Heart right ventricle (tissue), 16 donors: ENCODE data around the gene AZGP1. TPM values are rescaled to one million over a fixed set of nuclear protein-coding genes. Genes with fewer than 3 reads are reported as not detected.
"Not testable (repeated sequence)": the region's sequence is repeated elsewhere in the genome, so short reads cannot be mapped to it uniquely, and the experiment has no call there.

Experiments
- ATAC-seq, 8 donors: fragments of 200-7000 bp; cut with Tn5 transposase; one replicate each; pipeline ENCODE4 v1.9.1; 2020; ENCODE audit warnings: mild to moderate bottlenecking in 8 of 8, moderate library complexity in 8 of 8, moderate number of reproducible peaks in 1 of 8
- DNase-seq, 2 donors: peaks; one replicate each; pipeline ENCODE4 v3.0.0-alpha.2; 2020
- H3K27ac ChIP-seq, 10 donors: fragments of 200-600 bp; sonication (generic) in 2 of 10; one replicate each; pipeline versions ENCODE4 v1.5.0 to v1.8.0; 2020 to 2022; ENCODE audit warnings: mild to moderate bottlenecking in 3 of 10
- H3K27me3 ChIP-seq, 7 donors: fragments of 200-600 bp; one replicate each; pipeline ENCODE4 v1.8.0; 2021 to 2022; ENCODE audit warnings: mild to moderate bottlenecking in 2 of 7
- H3K36me3 ChIP-seq, 9 donors: fragments of 200-600 bp; sonication (generic) in 1 of 9; one replicate each; pipeline versions ENCODE4 v1.5.0 to v1.8.0; 2020 to 2022; ENCODE audit warnings: mild to moderate bottlenecking in 2 of 9
- H3K4me1 ChIP-seq, 9 donors: fragments of 200-600 bp; sonication (generic) in 1 of 9; one replicate each; pipeline versions ENCODE4 v1.5.0 to v1.8.0; 2020 to 2022; ENCODE audit warnings: mild to moderate bottlenecking in 4 of 9
- H3K4me3 ChIP-seq, 10 donors: fragments of 200-600 bp; sonication (generic) in 2 of 10; one replicate each; pipeline versions ENCODE4 v1.5.0 to v1.8.0; 2020 to 2022; ENCODE audit warnings: mild to moderate bottlenecking in 7 of 10, moderate library complexity in 2 of 10
- H3K9me3 ChIP-seq, 11 donors: fragments of 200-600 bp in 10 of 11; sonication (generic) in 2 of 11; one replicate each; pipeline versions ENCODE4 v1.5.0 to v1.8.0; 2013 to 2022; ENCODE audit warnings: mild to moderate bottlenecking in 2 of 11, control low read depth in 1 of 11, moderate library complexity in 1 of 11
- WGBS, 2 donors: extraction: QIAGEN DNeasy Blood & Tissue Kit; methylation state at CpG; one replicate each; pipeline ENCODE4 v1.1.7; 2013; ENCODE audit warnings: inconsistent platforms in 1 of 2; 5-methylcytosine and 5-hydroxymethylcytosine counted together
- intact Hi-C, 10 donors: fragments of 100-400 bp; cut with DNase I; formaldehyde crosslinking; loops; one replicate each; pipeline versions ENCODE4 v1.11.1 to v1.14.2; 2022
- polyA plus RNA-seq, 2 donors: library from polyadenylated mRNA; stranded (reverse); fragments of 200-250 nt; gene quantifications; one replicate each; pipeline ENCODE4 v1.2.3, GENCODE V29; 2013
- total RNA-seq, 10 donors: library from RNA; stranded (reverse); fragmentation: NEBNext Ultra II Directional in 3 of 10; extraction: Animal tissue kit (Norgen Biotek cat#: 25700) in 3 of 10; gene quantifications; one replicate each; pipeline versions ENCODE4 v1.2.1 to v1.2.4, GENCODE V29; 2021 to 2023
- TF ChIP-seq, protein P1 (sequence below), 9 donors: fragments of 200-600 bp; sonication (generic) in 2 of 9; IDR thresholded peaks; one replicate each; pipeline versions ENCODE4 v1.5.0 to v1.8.0; 2021 to 2022; ENCODE audit warnings: antibody characterized with exemption in 9 of 9, mild to moderate bottlenecking in 5 of 9, moderate library complexity in 1 of 9
- donor health status: Arrhythmogenic right ventricular cardiomyopathy.
- donor health status: ischemic (EF 13 %, LVEDD 7.1; RV severe dilation, severe dysfunction).
- donor health status: healthy with polysubstance abuse.
- donor health status: DM: no; HTN: yes; CAD: no.
- donor health status: DM: no; HTN: no; CAD: no.
- donor health status: ischemic (EF 25% LVEDD 6.9; RV normal size, moderate dysfunction).
- donor health status: ischemic (EF 25% LVEDD 5.7; RV mildly dilated, moderate dysfunction).
- donor health status: healthy.
- donor health status: DM: yes; HTN: yes; CAD: no.
- donor health status: Ischemic cardiomyopathy.
- donor health status: ischemic (EF 35%, LVEDD 5.7; RV mildly dilated, moderate dysfunction).
- donor health status: nonischemic (EF 11% LVEDD 7.7; RV severe dilation, severe dysfunction).
- donor health status: DM: yes; HTN: yes; CAD: no.
- donor health status: PGD.
- donor health status: ischemic (EF 29% LVEDD 5.4; RV normal size, mild dysfunction).
- donor health status: nonischemic (EF 23%, LVEDD 6.1; RV moderate dilation, normal function).

AZGP1 gene
- total and polyA plus RNA-seq, 12 donors, result 37.8 to 335 (median 108) TPM

DNA sequence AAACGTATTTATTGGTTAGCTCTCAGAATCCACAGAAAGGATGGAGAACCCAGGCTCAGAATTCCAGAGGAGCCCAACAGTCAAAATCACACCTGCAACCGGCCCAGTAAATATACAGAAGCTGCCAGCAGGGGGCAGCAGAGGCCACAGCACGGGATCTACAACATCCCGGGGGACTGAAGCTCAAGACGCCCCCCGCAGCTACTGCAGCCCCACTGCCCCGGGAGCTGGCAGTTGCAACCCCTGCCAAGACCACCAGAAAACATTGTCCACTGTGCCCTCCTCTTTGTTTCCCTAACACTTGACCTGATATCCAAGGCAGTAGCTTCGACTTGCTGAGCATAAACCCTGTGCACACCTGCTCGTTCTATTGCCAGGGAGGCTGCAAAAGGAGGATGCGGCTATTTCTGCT, 4.0 kb upstream of the AZGP1 start:
- H3K36me3 ChIP-seq, H3K9me3 ChIP-seq, H3K4me3 ChIP-seq, H3K27ac ChIP-seq, H3K4me1 ChIP-seq, H3K27me3 ChIP-seq: not testable (repeated sequence)
- TF ChIP-seq, protein P1, sequence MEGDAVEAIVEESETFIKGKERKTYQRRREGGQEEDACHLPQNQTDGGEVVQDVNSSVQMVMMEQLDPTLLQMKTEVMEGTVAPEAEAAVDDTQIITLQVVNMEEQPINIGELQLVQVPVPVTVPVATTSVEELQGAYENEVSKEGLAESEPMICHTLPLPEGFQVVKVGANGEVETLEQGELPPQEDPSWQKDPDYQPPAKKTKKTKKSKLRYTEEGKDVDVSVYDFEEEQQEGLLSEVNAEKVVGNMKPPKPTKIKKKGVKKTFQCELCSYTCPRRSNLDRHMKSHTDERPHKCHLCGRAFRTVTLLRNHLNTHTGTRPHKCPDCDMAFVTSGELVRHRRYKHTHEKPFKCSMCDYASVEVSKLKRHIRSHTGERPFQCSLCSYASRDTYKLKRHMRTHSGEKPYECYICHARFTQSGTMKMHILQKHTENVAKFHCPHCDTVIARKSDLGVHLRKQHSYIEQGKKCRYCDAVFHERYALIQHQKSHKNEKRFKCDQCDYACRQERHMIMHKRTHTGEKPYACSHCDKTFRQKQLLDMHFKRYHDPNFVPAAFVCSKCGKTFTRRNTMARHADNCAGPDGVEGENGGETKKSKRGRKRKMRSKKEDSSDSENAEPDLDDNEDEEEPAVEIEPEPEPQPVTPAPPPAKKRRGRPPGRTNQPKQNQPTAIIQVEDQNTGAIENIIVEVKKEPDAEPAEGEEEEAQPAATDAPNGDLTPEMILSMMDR (IDR thresholded peaks at IDR 0.05), result peak; percentile 61 to 80 (median 74)
- ATAC-seq (peak in 7 of 8 donors; percentile 24 to 65 (median 57)), DNase-seq (peak; percentile 59 to 63)
- WGBS, 2 donors, result 20 to 28% methylated on average over 7 to 9 of the region's 10 CpGs
- intact Hi-C loops, result loop anchor here in 1 of 10 donors (10.0 kb wide), 1 partner anchor 55 kb away; the partner anchor contains the start of gene GJC3

DNA sequence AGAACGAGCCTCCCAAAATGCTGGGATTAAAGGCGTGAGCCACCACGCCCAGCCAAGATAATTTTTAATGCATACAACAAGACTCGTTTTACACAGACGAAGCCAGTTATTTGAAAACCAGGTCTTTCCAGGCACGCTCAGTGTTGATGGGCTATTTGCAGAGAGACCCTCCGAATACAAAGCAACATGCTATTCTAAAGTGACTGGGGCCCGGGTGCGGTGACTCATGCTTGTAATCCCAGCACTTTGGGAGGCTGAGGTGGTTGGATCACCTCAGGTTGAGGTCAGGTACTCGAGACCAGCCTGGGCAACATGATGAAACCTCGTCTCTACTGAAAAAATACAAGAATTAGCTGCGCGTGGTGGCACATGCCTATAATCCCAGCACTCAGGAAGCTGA, 795 bp upstream of the AZGP1 start:
- no peak overlapping the region for H3K4me3 ChIP-seq
- peaks cover 0 to 7% (median 2%) of the 10 kb centered on the region in 7 donors for H3K27me3 ChIP-seq
- peak overlapping the region in 3 of 10 donors; percentile 44 to 74 (median 58) for H3K27ac ChIP-seq
- no peak for ATAC-seq
- peaks cover 0 to 3% (median 0%) of the 10 kb centered on the region in 11 donors for H3K9me3 ChIP-seq
- intact Hi-C loops, result loop anchor here in 1 of 10 donors (10.0 kb wide), 1 partner anchor 52 kb away; the partner anchor contains the start of gene GJC3
- DNase-seq, result no peak
- H3K36me3 ChIP-seq, result no peaks in the 10 kb centered on the region
- TF ChIP-seq, protein P1 (IDR thresholded peaks at IDR 0.05), result no peak
- H3K4me1 ChIP-seq, result no peaks in the 10 kb centered on the region
- WGBS, 2 donors, result 84 to 88% methylated on average over 13 of the region's 13 CpGs

DNA sequence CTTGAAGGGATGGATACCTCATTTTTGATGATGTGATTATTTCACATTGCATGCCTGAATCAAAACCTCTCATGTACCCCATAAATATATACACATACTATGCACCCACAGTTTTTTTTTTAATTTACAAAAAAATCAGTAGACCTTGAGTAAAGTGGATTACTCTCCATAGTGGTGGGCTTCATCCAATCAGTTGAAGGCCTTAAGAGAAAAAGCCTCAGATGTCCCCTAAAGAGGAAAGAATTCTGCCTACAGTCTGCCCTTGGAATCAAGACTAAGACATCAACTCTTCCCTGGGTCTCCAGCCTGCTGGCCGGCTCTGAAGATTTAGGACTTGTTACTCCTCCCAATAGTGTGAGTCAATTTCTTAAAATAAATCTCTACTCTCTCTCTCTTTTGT, 1.1 kb downstream of the AZGP1 start:
- no peak overlapping the region for H3K27ac ChIP-seq

DNA sequence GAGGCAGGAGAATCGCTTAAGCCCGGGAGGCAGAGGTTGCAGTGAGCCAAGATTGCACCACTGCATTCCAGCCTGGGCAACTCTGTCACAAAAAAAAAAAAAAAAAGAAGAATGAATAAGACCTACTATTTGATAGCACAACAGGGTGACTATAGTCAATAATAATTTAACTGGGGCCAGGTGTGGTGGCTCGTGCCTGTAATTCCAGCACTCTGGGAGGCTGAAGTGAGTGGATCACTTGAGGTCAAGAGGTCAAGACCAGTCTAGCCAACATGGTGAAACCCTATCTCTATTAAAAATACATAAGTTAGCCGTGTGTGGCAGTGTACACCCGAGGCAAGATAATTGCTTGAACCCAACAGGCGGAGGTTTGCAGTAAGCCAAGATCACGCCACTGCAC, 2.0 kb downstream of the AZGP1 start:
- H3K4me1 ChIP-seq, ATAC-seq, H3K27ac ChIP-seq, DNase-seq, H3K36me3 ChIP-seq, H3K4me3 ChIP-seq, H3K9me3 ChIP-seq, H3K27me3 ChIP-seq: not testable (repeated sequence)
- 86 to 89% methylated on average over 7 of the region's 7 CpGs for WGBS, 2 donors
- intact Hi-C loops, result loop anchor here in 1 of 10 donors (10.0 kb wide), 1 partner anchor 49 kb away; the partner anchor contains the start of gene GJC3

More for the DNA sequence above, 1.1 kb downstream of the AZGP1 start:
- Histone ChIP-seq H3K36me3 (no peaks in the 10 kb centered on the region), H3K9me3 (peaks cover 0 to 3% (median 0%) of the 10 kb centered on the region in 11 donors), H3K27me3 (peaks cover 0 to 7% (median 2%) of the 10 kb centered on the region in 7 donors), H3K4me3 (peak overlapping the region in 3 of 10 donors; percentile 18 to 36 (median 34)), H3K4me1 (no peaks in the 10 kb centered on the region)
- TF ChIP-seq, protein P1 (IDR thresholded peaks at IDR 0.05), result no peak
- intact Hi-C loops, result loop anchor here in 1 of 10 donors (10.0 kb wide), 1 partner anchor 50 kb away; the partner anchor contains the start of gene GJC3
- DNase-seq (no peak), ATAC-seq (peak in 1 of 8 donors; percentile 24)
- 44 to 50% methylated on average over 1 of the region's 1 CpG for WGBS, 2 donors

GRCh38 chr7:99971242-99971641, 4.6 kb downstream of the AZGP1 start:
- Histone ChIP-seq H3K4me1 (no peaks in the 10 kb centered on the region), H3K9me3 (peaks cover 0 to 3% (median 0%) of the 10 kb centered on the region in 11 donors), H3K27ac (no peak overlapping the region), H3K27me3 (peaks cover 0 to 6% (median 0%) of the 10 kb centered on the region in 7 donors), H3K4me3 (no peak overlapping the region), H3K36me3 (no peaks in the 10 kb centered on the region)
- TF ChIP-seq, protein P1 (IDR thresholded peaks at IDR 0.05), result no peak
- intact Hi-C loops, result loop anchor here in 1 of 10 donors (10.0 kb wide), 1 partner anchor 46 kb away; the partner anchor contains the start of gene GJC3
- DNase-seq (no peak), ATAC-seq (no peak)
- 69 to 73% methylated on average over 4 of the region's 4 CpGs for WGBS, 2 donors

GRCh38 chr7:99969813-99970212, 6.0 kb downstream of the AZGP1 start:
- intact Hi-C loops, result loop anchor here in 1 of 10 donors (10.0 kb wide), 1 partner anchor 45 kb away; the partner anchor contains the start of gene GJC3
- not testable (repeated sequence) for DNase-seq, H3K4me3 ChIP-seq, H3K36me3 ChIP-seq, H3K27ac ChIP-seq, H3K4me1 ChIP-seq, H3K9me3 ChIP-seq
- WGBS, 2 donors, result 6 to 9% methylated on average over 1 of the region's 1 CpG
- peaks cover 0 to 16% (median 11%) of the 10 kb centered on the region in 7 donors for H3K27me3 ChIP-seq
- ATAC-seq, result peak in 7 of 8 donors; percentile 35 to 96 (median 75)
